ENCODE data around the gene CTNND2.

DNA sequence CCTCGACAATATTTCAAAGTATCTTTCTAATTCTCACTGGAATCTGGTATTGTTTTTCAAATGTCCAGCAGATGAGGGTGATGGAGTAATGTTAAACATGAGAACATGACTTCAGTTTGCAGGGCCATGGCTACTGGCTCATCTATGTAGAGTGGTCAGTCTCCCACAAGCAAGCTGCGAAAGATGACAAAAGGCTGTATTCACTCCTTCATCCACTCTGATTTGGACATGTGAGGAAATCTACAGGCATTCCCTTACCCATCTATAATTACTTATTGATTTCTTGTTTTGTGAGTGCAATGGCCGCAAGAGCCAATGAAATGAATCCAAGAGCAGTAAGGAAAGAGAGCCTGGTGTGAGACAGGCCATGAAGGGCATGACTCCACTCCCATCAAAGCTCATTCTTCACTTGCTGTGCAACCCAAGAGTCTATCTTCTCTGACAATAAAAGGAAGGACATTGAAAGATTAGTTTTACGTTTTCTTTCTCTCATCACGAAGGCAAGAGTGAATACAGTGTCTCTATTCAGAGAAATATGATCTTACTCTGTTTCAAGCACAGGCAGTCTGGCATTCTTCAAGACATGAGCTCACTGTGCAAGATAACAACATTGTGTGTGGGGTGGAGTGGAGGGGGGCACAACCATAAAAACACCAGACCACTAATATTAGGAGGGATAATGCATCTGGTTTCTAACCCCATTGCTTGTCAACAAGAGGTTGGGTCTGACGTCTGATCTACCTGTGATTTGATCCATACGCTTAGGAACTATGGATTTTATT lies 893.6 kb downstream of the CTNND2 start:
- TF ChIP-seq EZH2 (IDR thresholded peaks at IDR 0.05): no peak
- TF ChIP-seq, protein P1, sequence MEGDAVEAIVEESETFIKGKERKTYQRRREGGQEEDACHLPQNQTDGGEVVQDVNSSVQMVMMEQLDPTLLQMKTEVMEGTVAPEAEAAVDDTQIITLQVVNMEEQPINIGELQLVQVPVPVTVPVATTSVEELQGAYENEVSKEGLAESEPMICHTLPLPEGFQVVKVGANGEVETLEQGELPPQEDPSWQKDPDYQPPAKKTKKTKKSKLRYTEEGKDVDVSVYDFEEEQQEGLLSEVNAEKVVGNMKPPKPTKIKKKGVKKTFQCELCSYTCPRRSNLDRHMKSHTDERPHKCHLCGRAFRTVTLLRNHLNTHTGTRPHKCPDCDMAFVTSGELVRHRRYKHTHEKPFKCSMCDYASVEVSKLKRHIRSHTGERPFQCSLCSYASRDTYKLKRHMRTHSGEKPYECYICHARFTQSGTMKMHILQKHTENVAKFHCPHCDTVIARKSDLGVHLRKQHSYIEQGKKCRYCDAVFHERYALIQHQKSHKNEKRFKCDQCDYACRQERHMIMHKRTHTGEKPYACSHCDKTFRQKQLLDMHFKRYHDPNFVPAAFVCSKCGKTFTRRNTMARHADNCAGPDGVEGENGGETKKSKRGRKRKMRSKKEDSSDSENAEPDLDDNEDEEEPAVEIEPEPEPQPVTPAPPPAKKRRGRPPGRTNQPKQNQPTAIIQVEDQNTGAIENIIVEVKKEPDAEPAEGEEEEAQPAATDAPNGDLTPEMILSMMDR (IDR thresholded peaks at IDR 0.05): no peak
